Uterus (tissue), 4 donors: ENCODE measurements around the gene GATA6. TPM values are rescaled to one million over a fixed set of nuclear protein-coding genes. Genes with fewer than 3 reads are reported as not detected.
"Not testable (repeated sequence)": the region's sequence is repeated elsewhere in the genome, so short reads cannot be mapped to it uniquely, and the experiment has no call there.

Source experiments
- DNase-seq, 2 donors: peaks; one replicate each; pipeline ENCODE4 v3.0.0-alpha.2; 2019 to 2020
- H3K27ac ChIP-seq, 2 donors: fragments of 200-600 bp; sonication (generic); 1 replicate in 1 of 2; 2 replicates in 1 of 2; pipeline ENCODE4 v1.5.1; 2016 to 2018
- H3K27me3 ChIP-seq, 2 donors: fragments of 200-600 bp; sonication (generic); one replicate each; pipeline ENCODE4 v1.5.1; 2018 to 2019; ENCODE audit warnings: control low read depth in 1 of 2
- H3K36me3 ChIP-seq, 2 donors: fragments of 200-600 bp; sonication (generic); one replicate each; pipeline ENCODE4 v1.5.1; 2019; ENCODE audit warnings: control low read depth in 1 of 2
- H3K4me1 ChIP-seq, 2 donors: fragments of 200-600 bp; sonication (generic); one replicate each; pipeline ENCODE4 v1.5.1; 2018 to 2019; ENCODE audit warnings: control low read depth in 1 of 2
- H3K4me3 ChIP-seq, 2 donors: fragments of 200-600 bp; sonication (generic); 1 replicate in 1 of 2; 2 replicates in 1 of 2; pipeline ENCODE4 v1.5.1; 2018 to 2019; ENCODE audit warnings: mild to moderate bottlenecking in 1 of 2
- H3K9me3 ChIP-seq, 2 donors: fragments of 200-600 bp; sonication (generic); one replicate each; pipeline ENCODE4 v1.5.1; 2019; ENCODE audit warnings: control low read depth in 1 of 2
- POLR2A ChIP-seq, 2 donors: fragments of 450-650 bp; IDR thresholded peaks; one replicate each; pipeline ENCODE4 v1.6.1; 2016; ENCODE audit warnings: antibody characterized with exemption in 2 of 2, mild to moderate bottlenecking in 1 of 2, moderate library complexity in 1 of 2
- intact Hi-C: fragments of 100-400 bp; cut with DNase I; formaldehyde crosslinking; loops from one replicate; pipeline ENCODE4 v1.15.1; 2023; ENCODE audit warnings: low total_unique reads
- total RNA-seq, 4 donors: library from RNA; depleted of rRNA in 3 of 4; stranded (reverse); fragments of >200 nt in 3 of 4; gene quantifications; one replicate each; pipeline versions ENCODE4 v1.1.0 to v1.2.4, GENCODE V29; 2014 to 2023
- TF ChIP-seq, protein P1 (sequence below), 4 experiments: fragments of 200-600 bp in 2 of 4; fragments of 450-650 bp in 2 of 4; sonication (generic) in 2 of 4; IDR thresholded peaks; one replicate each; pipeline ENCODE4 v1.5.1; 2016 to 2019; ENCODE audit warnings: antibody characterized with exemption in 4 of 4, mild to moderate bottlenecking in 2 of 4, moderate library complexity in 1 of 4
- donor health status: DM: yes; HTN: yes; CAD: no.

GATA6 gene
- total RNA-seq, 4 donors from 2014 or later: 28.2 to 59.6 (median 39.5) TPM

DNA sequence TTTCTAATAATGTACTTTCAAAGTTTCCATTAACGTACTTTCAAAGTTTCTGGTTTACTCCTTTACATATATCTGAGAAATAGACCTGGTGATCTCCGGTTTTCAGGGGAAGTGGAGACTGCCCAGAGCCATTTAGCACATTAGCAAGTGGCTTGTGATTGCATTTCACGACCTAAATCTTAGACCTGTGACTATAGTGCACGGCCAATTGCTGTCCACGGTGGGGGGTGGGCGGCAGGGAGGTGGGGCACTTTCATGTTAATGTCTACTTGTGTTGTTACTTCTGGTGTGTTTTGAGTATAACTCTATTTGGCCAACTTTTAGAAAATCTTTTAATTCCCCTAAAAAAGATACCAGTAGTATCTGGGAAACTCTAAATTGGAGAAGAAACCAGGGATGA, 11.3 kb downstream of the GATA6 start:
- Histone ChIP-seq H3K27me3 (no peaks in the 10 kb centered on the region), H3K9me3 (no peaks in the 10 kb centered on the region), H3K4me1 (peaks cover 5 to 6% of the 10 kb centered on the region in 2 donors), H3K36me3 (no peaks in the 10 kb centered on the region), H3K27ac (peak overlapping the region; percentile 99 to 100), H3K4me3 (no peak overlapping the region)
- intact Hi-C loops: no loop called here
- no peak for DNase-seq
- TF ChIP-seq POLR2A (IDR thresholded peaks at IDR 0.05): no peak
- TF ChIP-seq, protein P1, sequence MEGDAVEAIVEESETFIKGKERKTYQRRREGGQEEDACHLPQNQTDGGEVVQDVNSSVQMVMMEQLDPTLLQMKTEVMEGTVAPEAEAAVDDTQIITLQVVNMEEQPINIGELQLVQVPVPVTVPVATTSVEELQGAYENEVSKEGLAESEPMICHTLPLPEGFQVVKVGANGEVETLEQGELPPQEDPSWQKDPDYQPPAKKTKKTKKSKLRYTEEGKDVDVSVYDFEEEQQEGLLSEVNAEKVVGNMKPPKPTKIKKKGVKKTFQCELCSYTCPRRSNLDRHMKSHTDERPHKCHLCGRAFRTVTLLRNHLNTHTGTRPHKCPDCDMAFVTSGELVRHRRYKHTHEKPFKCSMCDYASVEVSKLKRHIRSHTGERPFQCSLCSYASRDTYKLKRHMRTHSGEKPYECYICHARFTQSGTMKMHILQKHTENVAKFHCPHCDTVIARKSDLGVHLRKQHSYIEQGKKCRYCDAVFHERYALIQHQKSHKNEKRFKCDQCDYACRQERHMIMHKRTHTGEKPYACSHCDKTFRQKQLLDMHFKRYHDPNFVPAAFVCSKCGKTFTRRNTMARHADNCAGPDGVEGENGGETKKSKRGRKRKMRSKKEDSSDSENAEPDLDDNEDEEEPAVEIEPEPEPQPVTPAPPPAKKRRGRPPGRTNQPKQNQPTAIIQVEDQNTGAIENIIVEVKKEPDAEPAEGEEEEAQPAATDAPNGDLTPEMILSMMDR (IDR thresholded peaks at IDR 0.05): no peak

DNA sequence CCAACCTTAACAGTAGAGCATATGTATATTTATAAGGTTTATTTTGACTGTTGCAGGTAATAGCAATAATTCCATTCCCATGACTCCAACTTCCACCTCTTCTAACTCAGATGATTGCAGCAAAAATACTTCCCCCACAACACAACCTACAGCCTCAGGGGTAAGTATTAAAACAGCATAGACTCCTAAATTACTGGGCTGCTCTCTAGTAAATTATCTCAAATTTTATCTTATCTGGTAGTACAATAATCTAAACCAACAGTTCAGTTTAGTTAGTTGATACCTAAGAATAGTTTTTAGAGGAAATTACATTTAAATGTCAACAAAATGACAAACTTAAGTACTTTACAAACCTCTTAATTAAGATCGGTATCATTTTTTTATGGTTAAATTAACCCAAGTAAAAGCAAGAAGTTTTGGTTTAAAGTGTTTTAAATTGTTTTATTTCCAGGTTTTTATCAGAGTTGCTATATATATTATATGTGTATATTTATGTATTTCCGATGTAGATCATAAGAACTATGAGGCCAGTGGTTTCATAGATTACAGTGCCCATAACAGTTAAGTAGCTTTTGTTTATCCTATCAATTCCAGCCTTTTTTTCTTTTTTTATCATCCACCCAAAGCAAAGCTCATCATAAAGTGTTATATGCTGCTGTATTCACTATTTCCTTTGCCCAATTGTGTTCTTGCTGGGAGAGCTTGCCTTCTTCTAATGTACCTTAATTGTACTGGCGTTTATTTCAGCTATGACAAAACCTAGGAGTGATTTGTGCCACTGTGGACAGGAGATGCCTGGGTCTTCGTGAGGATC, 13.7 kb downstream of the GATA6 start:
- Histone ChIP-seq H3K27me3 (no peaks in the 10 kb centered on the region), H3K4me1 (peaks cover 8 to 10% of the 10 kb centered on the region in 2 donors), H3K36me3 (no peaks in the 10 kb centered on the region), H3K4me3 (no peak overlapping the region), H3K27ac (peak overlapping the region; percentile 85 to 87), H3K9me3 (no peaks in the 10 kb centered on the region)
- no peak for TF ChIP-seq POLR2A (IDR thresholded peaks at IDR 0.05)
- TF ChIP-seq, protein P1 (IDR thresholded peaks at IDR 0.05): no peak
- intact Hi-C loops: no loop called here
- DNase-seq: no peak

DNA sequence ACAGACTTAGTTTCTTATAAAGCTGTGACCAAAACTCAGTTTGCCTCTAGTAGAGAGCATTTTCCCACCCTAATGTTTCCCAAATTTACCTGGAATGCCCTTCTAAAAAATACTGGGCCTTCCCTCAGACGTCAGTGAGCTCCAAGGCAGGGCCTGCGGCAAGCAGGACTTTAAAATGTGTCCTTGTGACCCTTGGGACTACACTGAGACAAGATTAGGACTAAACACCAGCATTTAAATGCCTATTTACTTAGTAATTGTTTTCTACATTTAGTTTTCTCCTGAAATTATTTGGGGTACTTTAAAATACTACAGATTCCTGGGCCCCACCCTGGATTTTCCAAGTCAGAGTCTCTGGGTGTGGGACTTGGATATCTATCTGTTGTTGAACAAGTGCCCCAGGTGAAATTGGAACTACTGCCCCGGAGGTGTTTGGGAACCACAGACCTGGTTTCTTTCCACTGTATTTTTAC, 14.3 kb downstream of the GATA6 start:
- H3K4me1 ChIP-seq: peaks cover 9 to 13% of the 10 kb centered on the region in 2 donors
- no peaks in the 10 kb centered on the region for H3K36me3 ChIP-seq
- no peaks in the 10 kb centered on the region for H3K27me3 ChIP-seq
- no peak overlapping the region for H3K4me3 ChIP-seq
- no peaks in the 10 kb centered on the region for H3K9me3 ChIP-seq
- peak overlapping the region; percentile 85 to 87 for H3K27ac ChIP-seq
- TF ChIP-seq, protein P1 (IDR thresholded peaks at IDR 0.05): no peak
- no peak for TF ChIP-seq POLR2A (IDR thresholded peaks at IDR 0.05)
- intact Hi-C loops: no loop called here
- DNase-seq: no peak

DNA sequence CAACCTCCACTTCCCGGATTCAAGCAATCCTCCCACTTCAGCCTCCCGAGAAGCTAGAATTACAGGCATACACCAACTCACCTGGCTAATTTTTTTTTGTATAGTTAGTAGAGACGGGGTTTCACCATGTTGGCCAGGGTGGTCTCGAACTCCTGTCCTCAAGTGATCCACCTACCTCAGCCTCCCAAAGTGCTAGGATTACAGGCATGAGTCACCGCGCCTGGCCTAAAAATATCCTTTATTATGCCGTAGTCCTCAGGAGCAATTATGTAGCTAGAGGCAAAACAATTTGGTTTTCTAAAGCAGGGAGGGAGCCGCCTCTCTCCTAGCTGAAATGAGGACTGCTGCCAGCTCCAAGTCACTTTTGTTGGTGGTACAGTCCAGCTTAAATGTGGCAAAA, 15.2 kb downstream of the GATA6 start:
- H3K36me3 ChIP-seq, DNase-seq, H3K9me3 ChIP-seq, H3K27me3 ChIP-seq, intact Hi-C loops, H3K4me3 ChIP-seq: not testable (repeated sequence)
- H3K4me1 ChIP-seq: peaks cover 17 to 19% of the 10 kb centered on the region in 2 donors
- H3K27ac ChIP-seq: peak overlapping the region; percentile 85 to 87

DNA sequence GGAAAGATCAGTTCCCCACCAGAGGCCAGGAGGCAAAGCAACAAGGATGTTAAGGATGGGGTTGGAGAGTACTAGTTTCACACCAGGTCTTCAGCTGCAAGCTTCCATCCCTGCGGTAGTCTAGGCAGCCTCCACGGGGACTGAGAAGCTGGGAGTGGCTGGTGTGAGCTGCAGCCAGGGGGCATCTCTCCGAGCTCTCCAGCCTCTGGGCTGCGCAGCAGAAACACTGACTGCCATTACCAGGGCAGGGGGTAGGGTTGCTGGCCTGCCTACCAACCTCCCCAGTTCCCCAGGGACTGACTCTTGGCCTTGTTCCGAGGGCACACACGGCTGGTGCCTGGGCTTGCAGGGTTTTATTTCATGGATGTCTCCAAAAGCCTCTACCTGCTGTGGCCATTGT, 15.9 kb downstream of the GATA6 start:
- intact Hi-C loops: no loop called here
- H3K36me3 ChIP-seq: no peaks in the 10 kb centered on the region
- DNase-seq: no peak
- no peaks in the 10 kb centered on the region for H3K27me3 ChIP-seq
- no peaks in the 10 kb centered on the region for H3K9me3 ChIP-seq
- H3K4me1 ChIP-seq: peaks cover 18 to 19% of the 10 kb centered on the region in 2 donors
- TF ChIP-seq, protein P1 (IDR thresholded peaks at IDR 0.05): peak in 1 of 4 experiments; percentile 8
- no peak for TF ChIP-seq POLR2A (IDR thresholded peaks at IDR 0.05)
- peak overlapping the region; percentile 85 to 87 for H3K27ac ChIP-seq
- no peak overlapping the region for H3K4me3 ChIP-seq
